GM12878 (cell line): ENCODE results near the gene PHKB. TPM values are rescaled to one million over a fixed set of nuclear protein-coding genes. Genes with fewer than 3 reads are reported as not detected.

Experiments
- ATAC-seq: fragments of 200-7000 bp; cut with Tn5 transposase; 3 replicates; pipeline ENCODE4 v1.9.1; 2020; ENCODE audit warnings: mild to moderate bottlenecking, moderate library complexity
- BruUV-seq: library from RNA; stranded (reverse); fragments of 400-500 nt; replicated peaks from 2 replicates; lab custom pipeline; 2021; lab: Mats Ljungman, UMichigan
- CTCF ChIA-PET: fragments of 300-600 bp; sonication (Branson Sonifier 250); formaldehyde crosslinking; extraction: SDS; loops from one replicate; lab custom pipeline; 2021; ENCODE audit warnings: inconsistent platforms; lab: Yijun Ruan, JAX
- POLR2A ChIA-PET: fragments of 350-600 bp; formaldehyde crosslinking; extraction: SDS; loops from one replicate; lab custom pipeline; 2021; ENCODE audit warnings: inconsistent platforms; lab: Charles Lee
- RAD21 ChIA-PET: fragments of 300-600 bp; sonication (Branson Sonifier 250); formaldehyde crosslinking; loops from one replicate; lab custom pipeline; 2023; ENCODE audit warnings: antibody characterized with exemption; ENCODE audit not compliant: unreplicated experiment; lab: Charles Lee
- SMC1A ChIA-PET: fragments of 300-600 bp; sonication (Branson Sonifier 250); formaldehyde crosslinking; loops from one replicate; lab custom pipeline; 2023; ENCODE audit not compliant: unreplicated experiment, uncharacterized antibody; lab: Charles Lee
- DNase-seq: peaks from one replicate; pipeline ENCODE4 v3.0.0-alpha.2; 2011; ENCODE audit warnings: low read depth, low spot score
- FAIRE-seq: peaks from 3 replicates; lab custom pipeline; 2011; peaks lifted over from hg19 to GRCh38; lab: Jason Lieb, UNC
- H2AFZ ChIP-seq: 2 replicates; pipeline ENCODE4 v1.6.0; 2011; ENCODE audit warnings: low read depth, low read length, control low read depth; ENCODE audit not compliant: control insufficient read depth
- H3K27ac ChIP-seq: 2 replicates; pipeline ENCODE4 v1.5.1; 2011; ENCODE audit warnings: control low read depth; ENCODE audit not compliant: control insufficient read depth, insufficient read depth
- H3K27me3 ChIP-seq, 2 experiments: replicated peaks in 1 of 2; 2 replicates each; pipeline versions ENCODE4 v1.6.0 to v1.6.1; 2011; ENCODE audit warnings: low read length in 1 of 2; ENCODE audit not compliant: control insufficient read depth in 2 of 2, insufficient read depth in 2 of 2
- H3K36me3 ChIP-seq, 2 experiments: 2 replicates each; pipeline ENCODE4 v1.5.1; 2011; ENCODE audit warnings: low read length in 1 of 2; ENCODE audit not compliant: control insufficient read depth in 2 of 2, insufficient read depth in 2 of 2
- H3K4me1 ChIP-seq: 2 replicates; pipeline ENCODE4 v1.6.1; 2011; ENCODE audit warnings: mild to moderate bottlenecking, low read length, moderate library complexity, mixed read lengths; ENCODE audit not compliant: control insufficient read depth, insufficient read depth
- H3K4me2 ChIP-seq: 2 replicates; pipeline ENCODE4 v1.6.0; 2011; ENCODE audit warnings: control low read depth; ENCODE audit not compliant: control insufficient read depth, insufficient read depth
- H3K4me3 ChIP-seq: fragments of 200-600 bp; sonication (generic); 2 replicates; pipeline ENCODE4 v1.5.1; 2016
- H3K79me2 ChIP-seq: 2 replicates; pipeline ENCODE4 v1.6.0; 2011; ENCODE audit warnings: low read length; ENCODE audit not compliant: control insufficient read depth, insufficient read depth
- H3K9ac ChIP-seq: 2 replicates; pipeline ENCODE4 v1.8.0; 2011; ENCODE audit warnings: low read length, control low read depth, mixed read lengths; ENCODE audit not compliant: control insufficient read depth, insufficient read depth
- H3K9me3 ChIP-seq: replicated peaks from 3 replicates; pipeline ENCODE4 v1.5.1; 2011; ENCODE audit warnings: mild to moderate bottlenecking, low read length; ENCODE audit not compliant: control insufficient read depth, insufficient read depth
- H4K20me1 ChIP-seq: 2 replicates; pipeline ENCODE4 v1.6.0; 2011; ENCODE audit not compliant: control insufficient read depth, insufficient read depth
- ATF7 ChIP-seq: fragments of 450-650 bp; IDR thresholded peaks from 2 replicates; pipeline ENCODE4 v1.6.1; 2016; ENCODE audit warnings: low read depth, mild to moderate bottlenecking
- BHLHE40 ChIP-seq, 2 experiments: fragments of 450-650 bp in 1 of 2; IDR thresholded peaks; 2 replicates each; pipeline ENCODE4 v1.6.1; 2011 to 2017; ENCODE audit warnings: low read depth in 2 of 2, borderline replicate concordance in 1 of 2, improper control_type of control experiment in 1 of 2, low read length in 1 of 2, mild to moderate bottlenecking in 1 of 2
- BRCA1 ChIP-seq: IDR thresholded peaks from 2 replicates; pipeline ENCODE4 v1.6.1; 2011; ENCODE audit warnings: low read depth, low read length, improper control_type of control experiment
- CBX5 ChIP-seq: sonication (generic); IDR thresholded peaks from 2 replicates; pipeline ENCODE4 v1.6.1; 2016; ENCODE audit warnings: low read depth, moderate library complexity, mild to moderate bottlenecking, inconsistent platforms
- CHD2 ChIP-seq: IDR thresholded peaks from 2 replicates; pipeline ENCODE4 v1.6.1; 2011; ENCODE audit warnings: low read depth, low read length, improper control_type of control experiment, borderline replicate concordance
- CREM ChIP-seq: IDR thresholded peaks from 2 replicates; pipeline ENCODE4 v1.6.1; 2014; ENCODE audit warnings: antibody characterized with exemption, low read depth
- CUX1 ChIP-seq: IDR thresholded peaks from 2 replicates; pipeline ENCODE4 v1.6.1; 2012; ENCODE audit warnings: improper control_type of control experiment, low read depth, low read length; ENCODE audit not compliant: insufficient replicate concordance
- EED ChIP-seq: sonication (generic); IDR thresholded peaks from 2 replicates; pipeline ENCODE4 v1.6.1; 2016; ENCODE audit warnings: antibody characterized with exemption, low read depth
- FOXM1 ChIP-seq: IDR thresholded peaks from 2 replicates; pipeline ENCODE4 v1.6.1; 2012; ENCODE audit warnings: low read depth, mild to moderate bottlenecking, inconsistent platforms, low read length, moderate library complexity
- JUNB ChIP-seq: IDR thresholded peaks from 2 replicates; pipeline ENCODE4 v1.6.1; 2016; ENCODE audit warnings: antibody characterized with exemption, mild to moderate bottlenecking
- SUPT20H ChIP-seq: IDR thresholded peaks from 2 replicates; pipeline ENCODE4 v1.6.1; 2011; ENCODE audit warnings: low read depth, mild to moderate bottlenecking, low read length, moderate library complexity, borderline replicate concordance; ENCODE audit not compliant: control insufficient read depth
- ZNF384 ChIP-seq: IDR thresholded peaks from 2 replicates; pipeline ENCODE4 v1.6.1; 2012; ENCODE audit warnings: low read depth, mild to moderate bottlenecking, low read length, improper control_type of control experiment, borderline replicate concordance
- ZNF592 ChIP-seq: fragments of 450-650 bp; IDR thresholded peaks from 2 replicates; pipeline ENCODE4 v1.6.1; 2017; ENCODE audit warnings: mild to moderate bottlenecking, moderate library complexity
- WGBS: methylation state at CpG from one replicate; pipeline ENCODE4 v1.1.6; 2016; ENCODE audit warnings: low lambda C conversion rate; ENCODE audit not compliant: insufficient replicate concordance, insufficient coverage; ENCODE audit errors: missing lambda C conversion rate; 5-methylcytosine and 5-hydroxymethylcytosine counted together
- in situ Hi-C: fragments of 300-500 bp; cut with MboI; formaldehyde crosslinking; loops from 9 replicates; pipeline ENCODE4 v1.14.3; 2018; ENCODE audit warnings: mixed read lengths
- intact Hi-C: fragments of 100-400 bp; cut with micrococcal nuclease; formaldehyde crosslinking; loops from one replicate; pipeline ENCODE4 v1.14.2; 2022; ENCODE audit not compliant: unreplicated experiment
- polyA plus RNA-seq, 11 experiments: library from polyadenylated mRNA; depleted of rRNA in 4 of 11; unstranded in 6 of 11; stranded (reverse) in 5 of 11; fragments of >200 nt; fragmentation: Nextera tagmentation in 4 of 11; fragmentation: Illumina TruSeq in 1 of 11; extraction: Ambion mirVana in 4 of 11; extraction: Trizol in 1 of 11; gene quantifications; 1 replicate in 1 of 11; 2 replicates in 10 of 11; pipeline versions ENCODE4 v1.2.1 to v1.2.3, GENCODE V29; 2011 to 2016; ENCODE audit warnings: inconsistent platforms in 2 of 11, missing spikeins in 2 of 11, low read depth in 1 of 11
- total RNA-seq, 4 experiments: library from RNA; depleted of rRNA in 3 of 4; stranded (reverse); fragments of >200 nt in 3 of 4; fragmentation: Illumina TruSeq in 1 of 4; extraction: Trizol in 1 of 4; gene quantifications; 2 replicates each; pipeline versions ENCODE4 v1.2.1 to v1.2.3, GENCODE V29; 2013 to 2021

Gene PHKB
- total and polyA plus RNA-seq, 10 of the 15 experiments (the other 5 are each of a cell fraction or from before 2014, with no cell fraction given), result 14.2 to 65.6 (median 37.0) TPM

- TF ChIP-seq FOXM1 (no peak), BHLHE40 (IDR thresholded peaks at IDR 0.05; ENCODE audit: borderline replicate concordance in 1 of 2, low read depth in 2 of 2, low read length in 1 of 2) (no peak), ZNF384 (no peak), CBX5 (no peak), CREM (no peak), EED (no peak)
Observed at GRCh38 chr16:47413041-47413440, 48.1 kb upstream of the PHKB start (continued).

- ATAC-seq (no peak), DNase-seq (no peak), FAIRE-seq (no peak)
- POLR2A ChIA-PET, result interaction anchor here (0.7 kb wide), 1 partner anchor 98 kb away, joined by 3 read pairs; no protein-coding TSS in a partner anchor
- Histone ChIP-seq H2AFZ (no peak overlapping the region), H3K27ac (no peak overlapping the region), H3K9ac (no peak overlapping the region), H3K4me1 (no peaks in the 10 kb centered on the region), H3K4me3 (no peak overlapping the region), H3K4me2 (no peak overlapping the region), H4K20me1 (no peaks in the 10 kb centered on the region), H3K27me3 (no peaks in the 10 kb centered on the region), H3K36me3 (peaks cover 0 to 6% of the 10 kb centered on the region in 2 experiments; a peak in 2 of 4 replicates), H3K79me2 (no peaks in the 10 kb centered on the region), H3K9me3 (no peaks in the 10 kb centered on the region)
- intact Hi-C loops, result no loop called here
- RAD21 ChIA-PET, result no interaction called here
- BruUV-seq, result no TSS peak
- SMC1A ChIA-PET, result interaction anchor here (0.8 to 1.3 kb wide), 4 partner anchors 9 to 27 kb away, joined by 3 read pairs; no protein-coding TSS in a partner anchor
- in situ Hi-C loops, result no loop called here
- CTCF ChIA-PET, result no interaction called here
- WGBS, result 100% methylated on average over 1 of the region's 1 CpG
- no peak for TF ChIP-seq JUNB
- TF ChIP-seq CUX1, result no peak
- TF ChIP-seq ATF7, result no peak
- TF ChIP-seq SUPT20H, result no peak
- no peak for TF ChIP-seq BRCA1
- no peak for TF ChIP-seq CHD2
- no peak for TF ChIP-seq ZNF592
Observed at GRCh38 chr16:47416869-47417268, 44.3 kb upstream of the PHKB start.
